SK-N-SH (cell line): ENCODE data around the gene TNFRSF21. TPM values are rescaled to one million over a fixed set of nuclear protein-coding genes. Genes with fewer than 3 reads are reported as not detected.

Experiments used
- CTCF ChIA-PET: fragments of 300-600, 350-600 bp; formaldehyde crosslinking; extraction: SDS; loops from one replicate; lab custom pipeline; 2021; lab: Yijun Ruan, JAX
- POLR2A ChIA-PET: fragments of 350-600 bp; sonication (Branson Sonifier 250); formaldehyde crosslinking; extraction: SDS; loops from one replicate; lab custom pipeline; 2020; ENCODE audit warnings: antibody characterized with exemption, inconsistent platforms; lab: Yijun Ruan, JAX
- DNase-seq: peaks from one replicate; pipeline ENCODE4 v3.0.0; 2012
- H2AFZ ChIP-seq: fragments of 200-600 bp; sonication (generic); 2 replicates; pipeline ENCODE4 v1.8.1; 2016; ENCODE audit warnings: antibody characterized with exemption, mild to moderate bottlenecking, low read depth
- H3F3A ChIP-seq: fragments of 200-600 bp; sonication (generic); replicated peaks from 2 replicates; pipeline ENCODE3; 2016; ENCODE audit warnings: antibody characterized with exemption, mild to moderate bottlenecking; ENCODE audit not compliant: insufficient read depth
- H3K27ac ChIP-seq, 2 experiments: fragments of 200-500 bp in 1 of 2; fragments of 200-600 bp in 1 of 2; sonication (Bioruptor generic) in 1 of 2; sonication (generic), shearing (Covaris generic) in 1 of 2; 2 replicates each; pipeline versions ENCODE4 v1.5.1 to v1.6.1; 2014 to 2016; ENCODE audit warnings: low read depth in 2 of 2, inconsistent platforms in 1 of 2, low read length in 1 of 2, mild to moderate bottlenecking in 1 of 2, mixed read lengths in 1 of 2
- H3K27me3 ChIP-seq: fragments of 200-600 bp; sonication (generic), shearing (Covaris generic); 2 replicates; pipeline ENCODE4 v1.6.1; 2016; ENCODE audit warnings: mixed run types; ENCODE audit not compliant: insufficient read depth
- H3K36me3 ChIP-seq, 2 experiments: fragments of 200-500 bp in 1 of 2; fragments of 200-600 bp in 1 of 2; sonication (Bioruptor generic) in 1 of 2; sonication (generic) in 1 of 2; replicated peaks in 1 of 2; 2 replicates each; pipeline versions ENCODE3 to v1.5.1; 2014 to 2016; ENCODE audit warnings: low read length in 1 of 2, mild to moderate bottlenecking in 1 of 2; ENCODE audit not compliant: insufficient read depth in 2 of 2, control insufficient read depth in 1 of 2
- H3K4me1 ChIP-seq, 2 experiments: fragments of 200-500 bp in 1 of 2; fragments of 200-600 bp in 1 of 2; sonication (Bioruptor generic) in 1 of 2; sonication (generic), shearing (Covaris generic) in 1 of 2; 2 replicates each; pipeline versions ENCODE4 v1.5.1 to v1.6.1; 2014 to 2016; ENCODE audit warnings: low read depth in 1 of 2, low read length in 1 of 2, mixed run types in 1 of 2; ENCODE audit not compliant: insufficient read depth in 2 of 2, control insufficient read depth in 1 of 2
- H3K4me2 ChIP-seq: fragments of 200-600 bp; sonication (generic), shearing (Covaris generic); 2 replicates; pipeline ENCODE4 v1.6.1; 2017; ENCODE audit warnings: mixed run types
- H3K4me3 ChIP-seq, 2 experiments: fragments of 200-500 bp in 1 of 2; fragments of 200-600 bp in 1 of 2; sonication (Bioruptor generic) in 1 of 2; sonication (generic), shearing (Covaris generic) in 1 of 2; 2 replicates each; pipeline versions ENCODE4 v1.5.1 to v1.8.1; 2014 to 2016; ENCODE audit warnings: low read depth in 2 of 2, inconsistent platforms in 1 of 2, low read length in 1 of 2, mild to moderate bottlenecking in 1 of 2, mixed read lengths in 1 of 2, moderate library complexity in 1 of 2
- H3K79me2 ChIP-seq: fragments of 200-600 bp; sonication (generic); 2 replicates; pipeline ENCODE4 v1.8.1; 2017; ENCODE audit warnings: mild to moderate bottlenecking; ENCODE audit not compliant: insufficient read depth
- H3K9ac ChIP-seq: fragments of 200-600 bp; sonication (generic); 2 replicates; pipeline ENCODE4 v1.6.1; 2017; ENCODE audit warnings: mixed run types
- H3K9me2 ChIP-seq: fragments of 200-600 bp; sonication (generic); 2 replicates; pipeline ENCODE4 v1.6.1; 2017; ENCODE audit warnings: mixed run types
- H3K9me3 ChIP-seq: fragments of 200-600 bp; sonication (generic); 2 replicates; pipeline ENCODE4 v1.6.1; 2017; ENCODE audit warnings: mixed run types, mild to moderate bottlenecking, moderate library complexity
- H4K20me1 ChIP-seq: fragments of 200-600 bp; sonication (generic); 2 replicates; pipeline ENCODE4 v1.6.1; 2017; ENCODE audit warnings: mild to moderate bottlenecking, mixed run types; ENCODE audit not compliant: insufficient read depth
- FOSL2 ChIP-seq: IDR thresholded peaks from 2 replicates; pipeline ENCODE4 v1.4.0; 2012; ENCODE audit warnings: low read depth, mild to moderate bottlenecking, moderate library complexity, borderline replicate concordance
- FOXJ3 ChIP-seq: sonication (generic); formaldehyde crosslinking; IDR thresholded peaks from 2 replicates; pipeline ENCODE4 v1.5.1; 2020; ENCODE audit warnings: mild to moderate bottlenecking, missing genetic modification reagents
- FOXM1 ChIP-seq: IDR thresholded peaks from 2 replicates; pipeline ENCODE4 v1.4.0; 2012; ENCODE audit warnings: low read depth, mild to moderate bottlenecking
- JUND ChIP-seq: IDR thresholded peaks from 2 replicates; pipeline ENCODE4 v1.4.0; 2012
- MAX ChIP-seq: IDR thresholded peaks from 2 replicates; pipeline ENCODE4 v1.4.0; 2012; ENCODE audit warnings: low read depth
- MEF2A ChIP-seq: IDR thresholded peaks from 2 replicates; pipeline ENCODE4 v1.4.0; 2012; ENCODE audit warnings: low read depth, borderline replicate concordance
- MXI1 ChIP-seq: IDR thresholded peaks from 2 replicates; pipeline ENCODE4 v1.6.1; 2012; ENCODE audit warnings: mild to moderate bottlenecking, low read depth, low read length, improper control_type of control experiment
- NFIC ChIP-seq: IDR thresholded peaks from 2 replicates; pipeline ENCODE4 v1.4.0; 2012; ENCODE audit warnings: borderline replicate concordance
- POLR2AphosphoS5 ChIP-seq: IDR thresholded peaks from 2 replicates; pipeline ENCODE4 v1.6.1; 2012; ENCODE audit warnings: low read depth, low read length
- RAD21 ChIP-seq: IDR thresholded peaks from 2 replicates; pipeline ENCODE4 v1.6.1; 2012; ENCODE audit warnings: mild to moderate bottlenecking, low read length
- SIN3A ChIP-seq: IDR thresholded peaks from 2 replicates; pipeline ENCODE4 v1.6.1; 2012; ENCODE audit warnings: low read depth, mild to moderate bottlenecking, low read length, moderate library complexity, borderline replicate concordance
- TAF1 ChIP-seq: IDR thresholded peaks from 2 replicates; pipeline ENCODE4 v1.6.1; 2012; ENCODE audit warnings: low read depth, mild to moderate bottlenecking, low read length, moderate library complexity, borderline replicate concordance
- WGBS: methylation state at CpG from one replicate; pipeline ENCODE4 v1.1.6; 2017; ENCODE audit warnings: low lambda C conversion rate; 5-methylcytosine and 5-hydroxymethylcytosine counted together
- polyA plus RNA-seq, 3 experiments: library from polyadenylated mRNA; depleted of rRNA; stranded (reverse); fragments of >200 nt; gene quantifications; 2 replicates each; pipeline ENCODE4 v1.2.3, GENCODE V29; 2012
- TF ChIP-seq, protein P1 (sequence below): IDR thresholded peaks from 2 replicates; pipeline ENCODE4 v1.6.1; 2012; ENCODE audit warnings: mild to moderate bottlenecking, low read depth, low read length, moderate library complexity
- TF ChIP-seq, protein P2 (sequence below): fragments of 200-600 bp; sonication (generic); IDR thresholded peaks from 2 replicates; pipeline ENCODE4 v1.6.1; 2017; ENCODE audit warnings: antibody characterized with exemption, mild to moderate bottlenecking, moderate library complexity
- TF ChIP-seq, protein P3 (sequence below): fragments of 150-350 bp; IDR thresholded peaks from 2 replicates; pipeline ENCODE4 v1.6.1; 2016; ENCODE audit warnings: mild to moderate bottlenecking, low read depth, low read length

TNFRSF21 gene
- polyA plus RNA-seq, 1 of the 3 experiments (the other 2 are of a cell fraction): 9.2 TPM

DNA sequence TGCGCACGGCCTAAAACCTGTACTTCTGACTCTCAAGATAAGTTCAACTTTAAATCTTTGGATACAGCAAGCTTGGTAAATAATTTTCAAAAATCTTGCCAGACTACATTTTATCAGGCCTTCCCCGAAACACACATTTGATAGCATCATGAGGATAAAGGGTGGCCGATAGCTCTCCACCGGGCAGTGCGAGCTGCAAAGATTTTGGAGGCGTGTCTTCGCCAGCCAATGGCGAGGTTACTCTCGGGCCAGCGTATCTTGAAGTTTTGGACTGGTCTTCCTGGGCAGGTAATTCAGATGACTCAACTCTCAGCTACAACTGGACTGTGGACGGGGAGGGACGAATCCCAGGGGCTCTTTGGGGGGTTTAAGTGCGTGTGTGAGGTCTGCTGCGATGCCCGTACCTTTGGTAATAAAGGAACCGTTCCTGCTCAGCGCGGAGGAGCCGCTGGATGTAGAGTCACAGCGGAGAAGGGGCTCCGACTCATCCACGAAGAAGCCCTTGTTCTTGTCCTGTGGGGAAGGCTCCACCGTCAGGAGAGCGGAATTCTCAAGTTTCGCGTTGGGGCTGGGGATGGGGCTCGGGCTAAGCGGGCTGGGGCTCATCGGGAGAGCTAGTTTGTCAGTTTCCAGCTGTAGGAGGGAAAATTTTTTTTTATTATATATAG lies 75.3 kb downstream of the TNFRSF21 start:
- no peaks in the 10 kb centered on the region for H3K79me2 ChIP-seq
- H3K36me3 ChIP-seq: no peaks in the 10 kb centered on the region
- CTCF ChIA-PET: interaction anchor here (1.3 to 2.8 kb wide), 3 partner anchors 14 to 137 kb away, joined by 3 to 14 read pairs (median 13); no protein-coding TSS in a partner anchor
- TF ChIP-seq FOXM1 (no peak), JUND (no peak), TAF1 (no peak), RAD21 (no peak), MEF2A (no peak), NFIC (no peak), FOXJ3 (no peak), MAX (no peak), MXI1 (no peak), SIN3A (no peak), FOSL2 (no peak), POLR2AphosphoS5 (no peak)
- TF ChIP-seq, protein P1, sequence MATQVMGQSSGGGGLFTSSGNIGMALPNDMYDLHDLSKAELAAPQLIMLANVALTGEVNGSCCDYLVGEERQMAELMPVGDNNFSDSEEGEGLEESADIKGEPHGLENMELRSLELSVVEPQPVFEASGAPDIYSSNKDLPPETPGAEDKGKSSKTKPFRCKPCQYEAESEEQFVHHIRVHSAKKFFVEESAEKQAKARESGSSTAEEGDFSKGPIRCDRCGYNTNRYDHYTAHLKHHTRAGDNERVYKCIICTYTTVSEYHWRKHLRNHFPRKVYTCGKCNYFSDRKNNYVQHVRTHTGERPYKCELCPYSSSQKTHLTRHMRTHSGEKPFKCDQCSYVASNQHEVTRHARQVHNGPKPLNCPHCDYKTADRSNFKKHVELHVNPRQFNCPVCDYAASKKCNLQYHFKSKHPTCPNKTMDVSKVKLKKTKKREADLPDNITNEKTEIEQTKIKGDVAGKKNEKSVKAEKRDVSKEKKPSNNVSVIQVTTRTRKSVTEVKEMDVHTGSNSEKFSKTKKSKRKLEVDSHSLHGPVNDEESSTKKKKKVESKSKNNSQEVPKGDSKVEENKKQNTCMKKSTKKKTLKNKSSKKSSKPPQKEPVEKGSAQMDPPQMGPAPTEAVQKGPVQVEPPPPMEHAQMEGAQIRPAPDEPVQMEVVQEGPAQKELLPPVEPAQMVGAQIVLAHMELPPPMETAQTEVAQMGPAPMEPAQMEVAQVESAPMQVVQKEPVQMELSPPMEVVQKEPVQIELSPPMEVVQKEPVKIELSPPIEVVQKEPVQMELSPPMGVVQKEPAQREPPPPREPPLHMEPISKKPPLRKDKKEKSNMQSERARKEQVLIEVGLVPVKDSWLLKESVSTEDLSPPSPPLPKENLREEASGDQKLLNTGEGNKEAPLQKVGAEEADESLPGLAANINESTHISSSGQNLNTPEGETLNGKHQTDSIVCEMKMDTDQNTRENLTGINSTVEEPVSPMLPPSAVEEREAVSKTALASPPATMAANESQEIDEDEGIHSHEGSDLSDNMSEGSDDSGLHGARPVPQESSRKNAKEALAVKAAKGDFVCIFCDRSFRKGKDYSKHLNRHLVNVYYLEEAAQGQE: no peak
- TF ChIP-seq, protein P2, sequence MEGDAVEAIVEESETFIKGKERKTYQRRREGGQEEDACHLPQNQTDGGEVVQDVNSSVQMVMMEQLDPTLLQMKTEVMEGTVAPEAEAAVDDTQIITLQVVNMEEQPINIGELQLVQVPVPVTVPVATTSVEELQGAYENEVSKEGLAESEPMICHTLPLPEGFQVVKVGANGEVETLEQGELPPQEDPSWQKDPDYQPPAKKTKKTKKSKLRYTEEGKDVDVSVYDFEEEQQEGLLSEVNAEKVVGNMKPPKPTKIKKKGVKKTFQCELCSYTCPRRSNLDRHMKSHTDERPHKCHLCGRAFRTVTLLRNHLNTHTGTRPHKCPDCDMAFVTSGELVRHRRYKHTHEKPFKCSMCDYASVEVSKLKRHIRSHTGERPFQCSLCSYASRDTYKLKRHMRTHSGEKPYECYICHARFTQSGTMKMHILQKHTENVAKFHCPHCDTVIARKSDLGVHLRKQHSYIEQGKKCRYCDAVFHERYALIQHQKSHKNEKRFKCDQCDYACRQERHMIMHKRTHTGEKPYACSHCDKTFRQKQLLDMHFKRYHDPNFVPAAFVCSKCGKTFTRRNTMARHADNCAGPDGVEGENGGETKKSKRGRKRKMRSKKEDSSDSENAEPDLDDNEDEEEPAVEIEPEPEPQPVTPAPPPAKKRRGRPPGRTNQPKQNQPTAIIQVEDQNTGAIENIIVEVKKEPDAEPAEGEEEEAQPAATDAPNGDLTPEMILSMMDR: no peak
- TF ChIP-seq, protein P3, sequence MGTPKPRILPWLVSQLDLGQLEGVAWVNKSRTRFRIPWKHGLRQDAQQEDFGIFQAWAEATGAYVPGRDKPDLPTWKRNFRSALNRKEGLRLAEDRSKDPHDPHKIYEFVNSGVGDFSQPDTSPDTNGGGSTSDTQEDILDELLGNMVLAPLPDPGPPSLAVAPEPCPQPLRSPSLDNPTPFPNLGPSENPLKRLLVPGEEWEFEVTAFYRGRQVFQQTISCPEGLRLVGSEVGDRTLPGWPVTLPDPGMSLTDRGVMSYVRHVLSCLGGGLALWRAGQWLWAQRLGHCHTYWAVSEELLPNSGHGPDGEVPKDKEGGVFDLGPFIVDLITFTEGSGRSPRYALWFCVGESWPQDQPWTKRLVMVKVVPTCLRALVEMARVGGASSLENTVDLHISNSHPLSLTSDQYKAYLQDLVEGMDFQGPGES: no peak
- TF ChIP-seq, all 33 proteins: peak for 0
- no peaks in the 10 kb centered on the region for H4K20me1 ChIP-seq
- POLR2A ChIA-PET: no interaction called here
- H3F3A ChIP-seq: no peaks in the 10 kb centered on the region
- H3K9me3 ChIP-seq: no peaks in the 10 kb centered on the region
- H3K27me3 ChIP-seq: no peaks in the 10 kb centered on the region
- no peak for DNase-seq
- H3K4me3 ChIP-seq: no peak overlapping the region
- no peak overlapping the region for H3K9ac ChIP-seq
- no peaks in the 10 kb centered on the region for H3K9me2 ChIP-seq
- peaks cover 0 to 21% of the 10 kb centered on the region in 2 experiments; a peak in 2 of 4 replicates for H3K4me1 ChIP-seq
- no peak overlapping the region for H3K27ac ChIP-seq
- WGBS: 97% methylated on average over 30 of the region's 30 CpGs
- no peak overlapping the region for H2AFZ ChIP-seq
- no peak overlapping the region for H3K4me2 ChIP-seq
